Jurkat, Clone E6-1 (cell line): ENCODE data around the gene PARD3.
A peak's percentile ranks its signal among the peaks of the same experiment; 100 is the strongest.

Experiments
- DNase-seq: peaks from one replicate; pipeline ENCODE4 v3.0.0-alpha.2; 2011; ENCODE audit warnings: low read depth, low spot score
- H3K4me3 ChIP-seq: 2 replicates; pipeline ENCODE4 v1.5.1; 2011; ENCODE audit warnings: mild to moderate bottlenecking, low read length, control low read depth, moderate library complexity

PARD3 gene

GRCh38 chr10:34679177-34679576 lies 135.9 kb downstream of the PARD3 start:
- no peak for DNase-seq
- H3K4me3 ChIP-seq, result no peak overlapping the region

GRCh38 chr10:34677591-34677990 lies 137.5 kb downstream of the PARD3 start:
- no peak overlapping the region for H3K4me3 ChIP-seq
- DNase-seq, result no peak

DNA sequence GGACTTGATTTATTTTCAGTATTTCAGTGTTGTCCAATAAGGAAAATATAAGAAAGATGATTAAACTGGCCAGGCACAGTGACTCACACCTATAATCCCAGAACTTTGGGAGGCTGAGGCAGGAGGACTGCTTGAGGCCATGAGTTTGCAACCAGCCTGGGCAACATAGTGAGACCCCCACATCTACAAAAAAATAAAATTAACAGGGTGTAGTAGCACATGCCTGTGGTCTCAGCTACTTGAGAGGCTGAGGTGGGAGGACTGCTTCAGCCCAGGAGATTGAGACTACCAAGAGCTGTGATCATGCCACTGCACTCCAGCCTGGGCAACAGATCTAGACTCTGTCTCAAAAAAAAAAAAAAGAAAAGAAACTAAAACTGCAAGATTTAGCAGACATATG lies 138.0 kb downstream of the PARD3 start:
- no peak for DNase-seq

DNA sequence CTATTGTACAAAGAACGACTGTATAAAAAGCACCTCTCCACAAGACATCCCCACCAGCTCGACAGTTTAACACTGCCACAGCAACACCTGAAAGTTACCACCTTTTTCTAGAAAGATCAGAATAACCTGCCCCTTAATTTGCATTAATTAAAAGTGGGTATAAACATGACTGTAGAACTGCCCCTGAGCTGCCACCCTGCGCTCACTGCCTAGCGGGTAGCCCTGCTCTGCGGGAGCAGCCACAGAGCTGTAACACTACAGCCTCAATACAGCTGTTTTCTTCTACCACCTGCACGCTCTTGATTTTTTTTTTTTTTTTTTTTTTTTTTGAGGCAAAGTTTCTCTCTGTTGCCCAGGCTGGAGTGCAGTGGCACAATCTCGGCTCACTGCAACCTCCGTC lies 140.9 kb downstream of the PARD3 start:
- no peak overlapping the region for H3K4me3 ChIP-seq
- DNase-seq, result no peak

More for the DNA sequence above, 138.0 kb downstream of the PARD3 start:
- no peak overlapping the region for H3K4me3 ChIP-seq

- H3K4me3 ChIP-seq, result no peak overlapping the region
- DNase-seq, result no peak
These were observed 145.0 kb downstream of the PARD3 start for GRCh38 chr10:34670081-34670480.

GRCh38 chr10:34669079-34669478 lies 146.0 kb downstream of the PARD3 start:
- DNase-seq, result no peak
- no peak overlapping the region for H3K4me3 ChIP-seq

GRCh38 chr10:34667177-34667576 lies 147.9 kb downstream of the PARD3 start:
- no peak overlapping the region for H3K4me3 ChIP-seq
- DNase-seq, result no peak

DNA sequence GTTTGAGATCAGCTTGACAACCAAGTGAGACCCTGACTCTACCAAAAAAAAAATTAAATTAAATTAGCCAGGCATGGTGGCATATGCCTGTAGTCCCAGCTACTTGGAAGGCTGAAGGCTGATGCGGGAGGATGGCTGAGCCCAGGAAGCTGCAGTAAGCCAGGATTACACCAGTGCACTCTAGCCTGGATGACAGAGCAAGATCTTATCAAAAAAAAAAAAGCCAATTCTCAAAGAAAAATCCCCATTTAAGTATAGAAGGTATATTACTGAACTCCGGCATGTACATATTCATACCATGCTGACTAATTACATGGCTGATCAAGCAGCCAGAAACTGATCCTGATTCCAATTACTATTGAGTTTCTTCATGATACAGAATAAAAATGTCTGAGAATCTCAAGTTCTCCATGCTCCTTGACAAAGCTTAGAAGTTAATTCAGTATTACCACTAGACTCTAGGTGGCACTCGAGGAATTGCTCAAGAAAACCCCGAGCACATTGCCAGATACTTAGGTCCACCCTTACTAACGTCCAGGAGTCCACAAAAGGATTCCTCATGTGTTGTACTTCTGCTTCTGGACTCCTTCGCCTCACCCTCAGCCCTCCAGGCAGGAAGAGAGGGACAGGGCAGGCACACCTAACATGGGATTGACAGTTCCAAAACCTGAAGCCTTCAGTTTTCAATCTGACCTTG lies 148.9 kb downstream of the PARD3 start:
- DNase-seq, result peak; percentile 41
- no peak overlapping the region for H3K4me3 ChIP-seq

GRCh38 chr10:34664706-34665105 lies 150.4 kb downstream of the PARD3 start:
- DNase-seq, result no peak

DNA sequence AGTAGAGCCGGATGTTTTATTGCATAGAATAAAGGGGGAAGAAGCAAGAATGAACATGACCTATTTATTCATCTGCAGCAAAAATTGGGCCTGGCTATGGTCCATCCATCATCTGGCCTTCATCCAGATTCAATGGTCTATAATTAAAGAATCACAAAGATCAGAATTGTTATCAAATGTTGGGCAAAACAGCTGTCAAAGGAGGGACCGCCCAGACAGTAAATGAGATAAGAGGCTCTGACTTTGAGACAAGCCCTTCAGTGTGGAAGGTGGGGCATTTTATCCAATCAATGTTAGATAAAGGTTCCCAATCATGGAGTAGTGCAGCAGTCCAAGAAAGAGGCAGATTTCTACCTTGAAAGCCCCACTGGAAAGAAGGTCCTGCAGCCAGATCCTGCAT lies 153.5 kb downstream of the PARD3 start:
- no peak for DNase-seq

More at GRCh38 chr10:34664706-34665105, 150.4 kb downstream of the PARD3 start:
- no peak overlapping the region for H3K4me3 ChIP-seq

DNA sequence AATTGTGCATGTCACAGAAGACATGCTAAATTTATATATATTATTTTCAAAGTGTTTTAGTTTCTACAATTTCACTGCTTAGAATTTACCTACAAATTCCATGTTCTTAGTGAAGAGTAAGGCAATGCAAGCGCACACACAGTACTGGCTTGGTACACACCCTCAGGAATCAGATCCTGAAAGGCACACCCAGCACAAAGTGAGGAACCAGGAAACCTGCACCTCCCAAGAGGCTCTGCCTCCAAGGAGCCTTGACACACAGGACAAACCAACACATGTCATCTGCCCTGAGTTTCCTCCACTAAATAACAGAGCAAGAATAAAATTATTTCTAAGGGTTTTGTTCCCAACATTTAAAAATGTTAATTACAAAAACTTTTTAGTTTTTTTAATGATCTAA lies 156.2 kb downstream of the PARD3 start:
- H3K4me3 ChIP-seq, result no peak overlapping the region
- DNase-seq, result no peak

More for the DNA sequence above, 153.5 kb downstream of the PARD3 start:
- no peak overlapping the region for H3K4me3 ChIP-seq

DNA sequence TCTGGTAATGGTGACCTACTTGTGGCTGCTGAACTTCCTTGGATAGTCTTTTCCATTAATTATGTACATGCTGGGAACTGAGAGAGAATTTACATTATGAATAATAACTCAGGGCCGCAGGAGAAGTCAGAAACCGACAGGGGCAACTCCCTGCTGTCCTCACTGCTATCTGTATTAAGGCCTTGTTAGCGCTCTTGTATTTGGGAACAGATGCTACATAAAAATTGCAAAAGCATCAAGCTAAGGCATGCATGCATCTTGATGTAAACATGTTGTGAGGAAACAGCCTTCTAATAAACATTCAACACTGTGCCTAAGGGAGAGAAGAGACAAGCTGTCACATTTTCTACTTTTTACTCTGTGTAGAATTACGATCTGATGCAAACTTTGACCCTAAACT lies 158.4 kb downstream of the PARD3 start:
- no peak for DNase-seq
- no peak overlapping the region for H3K4me3 ChIP-seq

DNA sequence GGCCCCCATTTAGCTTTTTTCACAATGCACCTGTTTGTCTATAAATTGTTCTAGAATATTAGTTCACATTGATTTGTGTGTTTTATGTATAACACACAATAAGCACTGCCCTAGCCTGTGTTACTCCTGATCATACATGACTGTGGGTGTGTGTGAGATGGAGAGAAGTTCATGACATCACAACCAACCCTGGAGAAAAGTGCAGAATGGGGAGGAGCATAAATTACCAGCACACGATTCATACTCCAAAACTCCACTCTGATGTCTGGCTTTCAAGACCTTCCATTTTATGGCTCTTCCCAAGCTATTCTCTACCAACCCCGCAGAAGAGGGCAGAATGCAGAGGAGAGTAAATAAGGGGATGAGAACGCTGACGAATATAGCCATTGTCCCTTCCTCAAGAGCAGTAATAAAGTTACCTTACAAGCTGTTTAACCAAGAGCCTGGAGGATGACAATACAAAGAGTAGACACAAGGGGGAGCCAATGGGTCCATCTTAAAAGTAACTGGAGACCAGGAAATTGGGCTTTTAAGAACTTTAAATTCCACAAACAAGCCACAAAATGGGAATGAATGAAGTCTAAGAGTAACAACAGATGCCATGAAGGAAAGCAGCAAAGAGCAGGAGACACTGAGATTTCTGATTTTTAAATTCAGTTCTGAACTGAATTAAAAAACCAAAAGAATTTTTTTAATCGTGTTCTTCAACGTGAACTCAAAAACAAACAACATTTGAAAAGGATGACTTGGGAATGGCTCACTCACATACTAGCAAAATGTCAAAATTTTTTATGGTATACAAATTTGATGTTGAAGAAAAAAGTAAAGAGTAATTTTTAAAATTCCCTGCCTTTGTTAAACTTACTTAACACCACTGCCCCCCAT lies 159.6 kb downstream of the PARD3 start:
- DNase-seq, result peak; percentile 64
- no peak overlapping the region for H3K4me3 ChIP-seq

DNA sequence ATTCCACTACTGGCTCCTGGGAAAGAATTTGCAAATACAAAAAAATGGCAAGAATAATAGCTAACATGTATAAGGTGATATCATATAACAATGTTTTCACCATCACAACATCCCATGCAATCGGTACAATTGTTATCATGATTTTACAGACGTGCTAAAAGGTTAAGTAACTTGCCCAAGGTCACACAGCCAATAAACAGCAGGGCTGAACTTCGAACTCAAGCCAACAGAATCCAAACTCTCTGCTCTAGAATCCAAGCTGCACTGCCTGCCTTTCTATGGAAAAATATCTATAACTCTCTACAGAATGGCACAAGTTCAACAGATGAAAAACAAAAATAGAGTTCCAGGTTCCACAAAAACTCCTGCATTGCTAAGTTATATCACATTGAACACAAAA lies 160.9 kb downstream of the PARD3 start:
- DNase-seq, result no peak
- H3K4me3 ChIP-seq, result no peak overlapping the region

- no peak for DNase-seq
- H3K4me3 ChIP-seq, result no peak overlapping the region
These were observed 161.6 kb downstream of the PARD3 start for GRCh38 chr10:34653530-34653929.

DNA sequence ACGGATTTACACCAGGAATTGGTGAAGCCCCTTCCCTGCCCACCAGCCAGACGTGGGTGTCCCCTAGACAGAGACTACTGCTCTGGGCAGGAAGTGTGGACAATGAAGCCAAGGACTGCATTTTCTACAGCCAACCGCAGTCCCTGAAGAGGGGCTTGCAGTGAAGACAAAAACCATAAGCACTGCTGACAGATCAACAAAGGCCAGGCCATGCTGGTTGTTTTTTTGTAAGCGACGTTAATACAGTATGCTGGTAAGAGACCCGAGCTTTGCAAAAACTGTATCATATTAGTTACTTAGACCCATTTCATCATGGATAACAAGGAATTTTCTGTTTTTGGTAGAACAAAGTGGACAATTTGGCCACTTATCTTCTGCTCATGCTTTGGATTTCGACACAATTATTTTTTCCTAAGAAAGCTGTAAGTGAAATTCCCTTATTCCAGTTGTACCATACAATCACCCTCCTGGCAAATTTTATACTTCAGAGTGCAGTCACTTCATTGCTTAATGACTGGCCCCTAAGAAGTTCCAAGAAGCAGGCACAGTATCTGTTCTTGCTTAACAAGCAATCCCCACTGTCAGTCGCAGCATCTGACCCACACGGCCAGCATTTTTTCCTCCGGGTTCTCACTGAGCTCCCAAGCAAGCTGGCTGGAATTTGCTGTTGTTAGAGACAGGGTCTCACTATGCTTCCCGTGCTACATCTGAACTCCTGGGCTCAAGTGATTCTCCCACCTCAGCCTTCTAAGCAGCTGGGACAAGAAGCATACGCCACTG lies 163.5 kb downstream of the PARD3 start:
- DNase-seq, result no peak
- H3K4me3 ChIP-seq, result no peak overlapping the region

DNA sequence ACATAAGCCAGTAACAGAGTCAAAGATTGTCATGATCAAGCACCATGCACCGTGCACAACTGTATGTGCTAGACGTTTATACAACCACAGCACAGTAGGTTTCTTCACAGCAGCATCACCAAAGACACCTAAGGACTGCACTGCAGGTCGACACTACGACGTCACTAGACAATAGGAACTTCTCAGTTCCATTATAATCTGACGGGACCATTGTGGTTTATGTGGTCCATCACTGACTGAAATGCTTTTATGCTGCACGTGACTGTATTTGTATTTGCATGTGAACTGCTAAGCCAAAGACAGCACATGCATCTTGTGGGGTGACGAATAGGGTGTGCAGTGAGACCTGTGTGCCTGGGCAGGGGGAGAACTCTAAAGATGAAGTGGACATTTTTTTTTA lies 164.9 kb downstream of the PARD3 start:
- DNase-seq, result peak; percentile 62

GRCh38 chr10:34649385-34649784 lies 165.7 kb downstream of the PARD3 start:
- no peak for DNase-seq
- no peak overlapping the region for H3K4me3 ChIP-seq

More for the DNA sequence above, 164.9 kb downstream of the PARD3 start:
- no peak overlapping the region for H3K4me3 ChIP-seq

- H3K4me3 ChIP-seq, result no peak overlapping the region
- DNase-seq, result no peak
These were observed 166.2 kb downstream of the PARD3 start for GRCh38 chr10:34648919-34649318.
